Omental fat pad (tissue), 4 donors: Measurements from ENCODE around the gene SWT1. TPM values are rescaled to one million over a fixed set of nuclear protein-coding genes. Genes with fewer than 3 reads are reported as not detected.

ENCODE experiments used
- ATAC-seq: fragments of 150-250 bp; one replicate; pipeline ENCODE4 v1.9.1; 2016; ENCODE audit warnings: mild to moderate bottlenecking, moderate library complexity; ENCODE audit not compliant: low FRiP score
- DNase-seq: peaks from one replicate; pipeline ENCODE4 v3.0.0-alpha.2; 2019; ENCODE audit warnings: low spot score
- CTCF ChIP-seq, 3 donors: fragments of 450-650 bp; IDR thresholded peaks; one replicate each; pipeline ENCODE4 v1.5.1; 2016 to 2017; ENCODE audit warnings: antibody characterized with exemption in 3 of 3, mild to moderate bottlenecking in 3 of 3, moderate library complexity in 2 of 3
- total RNA-seq, 4 donors: library from RNA; depleted of rRNA; stranded (reverse); fragments of >200 nt; gene quantifications; one replicate each; pipeline ENCODE4 v1.1.0, GENCODE V29; 2016

The SWT1 gene
- total RNA-seq, 4 donors from 2014 or later: 3.6 to 15.1 (median 7.3) TPM

DNA sequence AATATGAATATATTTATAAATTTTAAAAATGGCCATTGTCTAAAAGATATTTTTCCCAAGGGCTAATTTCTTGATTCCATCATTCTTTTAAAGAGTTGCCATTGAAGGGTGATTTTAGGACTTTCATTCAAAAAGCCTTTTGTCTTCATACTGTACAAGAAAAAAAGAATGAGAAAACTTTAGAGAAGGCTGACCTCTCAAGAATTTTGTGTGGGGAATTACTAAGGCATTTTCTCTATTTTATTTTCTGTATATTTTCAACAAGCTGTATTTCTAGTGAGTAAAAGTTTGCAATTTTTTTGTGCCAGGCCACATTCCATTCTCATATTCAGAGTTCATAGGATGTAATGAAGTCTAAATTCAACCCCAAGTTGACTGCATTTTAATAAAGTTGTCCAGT, 110.7 kb downstream of the SWT1 start:
- no peak for TF ChIP-seq CTCF (IDR thresholded peaks at IDR 0.05)
- DNase-seq (no peak), ATAC-seq (no peak)

GRCh38 chr1:185268352-185268751, 111.4 kb downstream of the SWT1 start:
- no peak for ATAC-seq
- no peak for DNase-seq
- TF ChIP-seq CTCF (IDR thresholded peaks at IDR 0.05): no peak

- TF ChIP-seq CTCF (IDR thresholded peaks at IDR 0.05): no peak
Observed at GRCh38 chr1:185271921-185272320, 115.0 kb downstream of the SWT1 start.

DNA sequence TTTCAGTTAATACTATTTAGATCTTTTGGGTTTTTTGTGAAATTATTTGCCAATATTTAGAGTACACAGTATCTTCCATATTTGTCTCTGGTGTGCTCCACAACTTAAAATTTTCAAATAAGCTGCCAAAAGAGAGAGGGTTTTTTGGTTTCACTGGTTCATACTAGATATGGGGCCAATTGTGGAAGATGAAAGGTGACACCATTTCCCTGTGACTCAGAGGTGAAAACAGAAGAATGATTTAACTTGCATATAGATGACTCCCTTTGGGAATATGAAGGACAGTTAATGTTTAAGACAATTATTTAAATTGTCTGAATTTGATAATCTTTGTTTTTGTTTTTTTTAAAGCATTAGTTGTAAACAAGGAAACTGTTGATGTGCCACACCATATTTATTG, 122.6 kb downstream of the SWT1 start:
- DNase-seq: no peak
- no peak for TF ChIP-seq CTCF (IDR thresholded peaks at IDR 0.05)
- no peak for ATAC-seq

More at GRCh38 chr1:185271921-185272320, 115.0 kb downstream of the SWT1 start:
- no peak for DNase-seq
- no peak for ATAC-seq

DNA sequence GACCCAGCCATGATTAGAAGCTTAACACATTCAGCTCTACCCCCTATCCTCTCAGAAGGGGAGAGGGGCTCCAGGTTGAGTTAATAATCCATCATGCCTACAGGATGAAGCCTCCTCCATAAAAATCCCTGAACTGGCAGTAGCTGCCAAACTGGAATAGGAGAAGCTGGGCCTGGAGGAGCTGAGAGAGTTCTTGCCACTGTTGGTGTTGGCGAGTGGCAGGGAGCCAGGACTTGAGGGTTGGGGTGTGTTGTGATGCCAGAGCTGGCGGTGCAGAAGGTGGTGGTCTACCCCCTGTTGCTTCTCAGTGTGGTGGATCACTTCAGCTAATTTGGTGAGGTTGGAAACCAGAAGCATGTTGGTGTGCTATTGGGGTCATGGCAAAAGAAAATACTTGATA, 123.6 kb downstream of the SWT1 start:
- no peak for DNase-seq
- no peak for ATAC-seq
- TF ChIP-seq CTCF (IDR thresholded peaks at IDR 0.05): no peak

DNA sequence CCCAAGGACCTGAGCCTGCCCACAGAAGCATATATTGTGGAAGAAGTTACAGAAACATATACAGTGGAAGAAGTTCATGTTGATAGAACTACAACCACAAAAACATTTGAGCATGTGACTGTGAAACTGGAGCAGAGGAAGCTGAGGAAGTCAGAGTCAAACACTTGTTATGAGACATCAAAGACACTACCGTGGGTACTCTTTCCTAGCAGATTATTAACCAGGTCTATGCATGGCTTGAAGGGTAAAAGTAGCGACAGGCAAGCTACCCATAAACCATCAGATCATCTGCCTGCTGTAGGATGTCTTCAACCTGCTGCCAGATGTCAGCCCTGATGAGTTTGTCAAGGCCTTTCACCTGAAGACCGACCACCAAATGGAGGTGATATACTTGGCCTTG, 124.3 kb downstream of the SWT1 start:
- DNase-seq (no peak), ATAC-seq (no peak)
- no peak for TF ChIP-seq CTCF (IDR thresholded peaks at IDR 0.05)

GRCh38 chr1:185284116-185284515, 127.1 kb downstream of the SWT1 start:
- TF ChIP-seq CTCF (IDR thresholded peaks at IDR 0.05): no peak
- ATAC-seq: no peak
- no peak for DNase-seq
